Activated T-cell treated with anti-CD3 and anti-CD28 coated beads for 1 hour (primary cell): ENCODE results near the gene PXK.
"Not testable (repeated sequence)": the region's sequence is repeated elsewhere in the genome, so short reads cannot be mapped to it uniquely, and the experiment has no call there.

Source experiments
- DNase-seq: peaks from one replicate; pipeline ENCODE4 v3.0.0-alpha.2; 2020; ENCODE audit warnings: low read depth

Gene PXK

GRCh38 chr3:58419780-58420507, 87.3 kb downstream of the PXK start:
- DNase-seq: no peak

GRCh38 chr3:58421004-58421403, 88.3 kb downstream of the PXK start:
- DNase-seq: no peak

GRCh38 chr3:58422756-58423325, 90.1 kb downstream of the PXK start:
- no peak for DNase-seq

GRCh38 chr3:58424613-58425012, 91.9 kb downstream of the PXK start:
- no peak for DNase-seq

GRCh38 chr3:58425782-58426181, 93.1 kb downstream of the PXK start:
- DNase-seq: no peak

GRCh38 chr3:58427661-58428361, 95.1 kb downstream of the PXK start:
- no peak for DNase-seq

GRCh38 chr3:58429657-58430056, 97.0 kb downstream of the PXK start:
- no peak for DNase-seq

- no peak for DNase-seq
Measured at GRCh38 chr3:58432905-58433304, 100.2 kb downstream of the PXK start.

GRCh38 chr3:58433400-58434167, 100.9 kb downstream of the PXK start, which contains the start of gene PDHB:
Gene PDHB, minus strand, starts transcription at chr3:58433832. Its CDS starts 23 bp downstream, at chr3:58433809.
- peak; percentile 84 for DNase-seq

- DNase-seq: no peak
Measured at GRCh38 chr3:58434168-58434504, 101.4 kb downstream of the PXK start.

- no peak for DNase-seq
Measured at GRCh38 chr3:58434511-58434910, 101.8 kb downstream of the PXK start.

GRCh38 chr3:58434990-58435389, 102.3 kb downstream of the PXK start:
- DNase-seq: no peak

GRCh38 chr3:58437276-58437675, 104.6 kb downstream of the PXK start:
- DNase-seq: not testable (repeated sequence)

GRCh38 chr3:58440996-58441355, 108.3 kb downstream of the PXK start:
- DNase-seq: not testable (repeated sequence)

- no peak for DNase-seq
Measured at GRCh38 chr3:58441514-58442450, 109.1 kb downstream of the PXK start.

- no peak for DNase-seq
Measured at GRCh38 chr3:58452176-58452575, 119.5 kb downstream of the PXK start.

GRCh38 chr3:58459160-58459559, 126.5 kb downstream of the PXK start:
- no peak for DNase-seq

- DNase-seq: no peak
Measured at GRCh38 chr3:58462829-58463180, 130.1 kb downstream of the PXK start.

- DNase-seq: peak; percentile 60
Measured at GRCh38 chr3:58463181-58463941, 130.7 kb downstream of the PXK start.

- DNase-seq: no peak
Measured at GRCh38 chr3:58463942-58464271, 131.2 kb downstream of the PXK start.

GRCh38 chr3:58464866-58465265, 132.2 kb downstream of the PXK start:
- DNase-seq: no peak
